GM18517 (cell line): ENCODE measurements around the gene NELFA.
"Not testable (repeated sequence)": the region's sequence is repeated elsewhere in the genome, so short reads cannot be mapped to it uniquely, and the experiment has no call there.

Experiments
- ATAC-seq: cut with Tn5 transposase; IDR thresholded peaks from one replicate; pipeline ENCODE4 v1.9.1; 2021; ENCODE audit warnings: mild to moderate bottlenecking, moderate library complexity; ENCODE audit not compliant: unreplicated experiment

The NELFA gene

DNA sequence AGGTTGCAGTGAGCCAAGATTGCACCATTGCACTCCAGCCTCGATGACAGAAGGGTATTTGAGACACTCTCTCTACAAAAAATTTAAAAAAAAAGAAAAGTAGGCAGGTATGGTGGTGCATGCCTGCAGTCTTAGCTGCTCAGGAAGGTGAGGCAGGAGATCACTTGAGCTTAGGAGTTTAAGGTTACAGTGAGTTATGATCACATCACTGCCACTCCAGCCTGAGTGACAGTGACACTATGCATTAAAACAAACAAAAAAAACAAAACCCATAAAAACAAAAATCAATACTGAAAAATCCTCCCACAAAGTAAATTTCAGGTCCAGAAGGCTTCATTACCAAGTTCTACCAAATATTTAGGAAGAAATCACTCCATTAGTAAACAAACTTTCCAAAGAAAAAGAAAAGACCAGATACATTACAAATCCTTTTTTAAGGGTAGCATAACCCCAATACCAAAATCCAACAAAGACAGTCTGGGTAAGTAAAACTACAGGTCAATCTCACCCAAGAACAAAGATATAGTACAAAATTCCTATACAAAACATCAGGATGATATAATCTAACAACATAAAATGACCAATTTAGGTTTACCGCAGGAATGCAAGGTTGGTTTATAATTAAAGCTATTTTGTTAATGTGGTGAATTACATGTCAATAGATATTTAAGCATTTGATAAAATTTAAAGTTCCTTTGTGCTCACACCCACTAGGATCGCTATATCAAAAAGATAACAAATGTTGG, 11.7 kb downstream of the NELFA start:
- no peak for ATAC-seq

DNA sequence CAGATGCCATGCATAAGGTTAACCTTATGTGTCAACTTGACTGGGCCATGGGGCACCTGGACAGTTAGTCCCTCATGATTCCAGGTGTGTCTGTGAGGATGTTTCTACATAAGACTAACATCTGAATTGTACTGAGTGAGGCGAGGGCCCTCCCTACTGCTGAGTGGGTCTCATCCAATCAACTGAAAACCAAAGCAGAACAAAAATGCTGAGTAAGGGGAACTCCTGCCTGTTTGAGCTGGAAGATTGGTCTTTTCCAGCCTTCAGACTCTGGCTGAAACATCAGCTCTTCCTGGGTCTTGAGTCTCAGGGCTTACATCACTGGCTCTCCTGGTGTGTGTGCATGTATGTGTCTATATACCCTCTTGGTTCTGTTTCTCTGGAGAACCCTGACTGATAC, 13.8 kb downstream of the NELFA start:
- no peak for ATAC-seq

DNA sequence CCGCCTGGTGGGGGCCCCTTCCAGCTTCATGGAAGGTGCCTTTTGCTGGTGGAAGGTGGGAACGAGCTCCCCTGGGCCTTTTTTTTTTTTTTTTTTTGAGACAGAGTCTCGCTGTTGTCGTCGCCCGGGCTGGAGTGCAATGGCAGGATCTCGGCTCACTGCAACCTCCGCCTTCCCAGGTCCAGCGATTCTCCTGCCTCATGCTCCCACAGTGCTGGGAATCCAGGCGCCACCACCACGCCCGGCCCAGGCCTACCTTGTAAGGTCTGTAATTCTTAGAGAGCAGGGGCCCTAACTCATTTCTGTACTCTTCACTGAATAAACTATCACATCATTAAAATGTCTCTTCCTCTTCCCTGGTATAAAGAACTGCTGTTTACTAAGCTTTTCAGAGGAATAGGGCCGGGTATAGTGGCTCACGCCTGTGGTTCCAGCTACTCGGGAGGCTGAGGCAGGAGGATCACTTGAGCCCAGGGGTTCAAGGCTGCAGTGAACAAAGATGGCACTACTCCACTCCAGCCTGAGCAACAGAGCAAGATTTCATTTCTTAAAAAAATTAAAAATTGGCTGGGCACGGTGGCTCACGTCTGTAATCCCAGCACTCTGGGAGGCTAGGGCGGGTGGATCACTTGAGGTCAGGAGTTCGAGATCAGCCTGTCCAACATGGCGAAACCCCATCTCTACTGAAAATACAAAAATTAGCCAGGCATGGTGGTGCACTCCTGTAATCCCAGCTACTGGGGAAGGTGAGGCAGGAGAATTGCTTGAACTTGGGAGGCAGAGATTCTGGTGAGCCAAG, 14.9 kb downstream of the NELFA start:
- not testable (repeated sequence) for ATAC-seq

DNA sequence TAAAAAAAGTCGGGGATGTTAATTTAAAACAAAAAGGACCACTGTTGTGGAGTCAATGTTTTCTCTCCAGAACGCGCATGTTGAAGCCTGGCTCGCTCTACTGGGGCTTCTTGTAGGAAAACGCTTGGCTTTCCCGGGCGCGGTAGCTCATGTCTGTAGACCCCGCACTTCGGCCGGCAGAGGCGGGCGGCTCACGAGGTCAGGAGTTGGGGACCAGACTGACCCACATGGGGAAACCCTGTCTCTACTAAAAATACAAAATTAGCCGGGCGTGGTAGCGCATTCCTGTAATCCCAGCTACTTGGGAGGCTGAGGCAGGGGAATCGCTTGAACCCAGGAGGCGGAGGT, 15.6 kb downstream of the NELFA start:
- ATAC-seq, result no peak

DNA sequence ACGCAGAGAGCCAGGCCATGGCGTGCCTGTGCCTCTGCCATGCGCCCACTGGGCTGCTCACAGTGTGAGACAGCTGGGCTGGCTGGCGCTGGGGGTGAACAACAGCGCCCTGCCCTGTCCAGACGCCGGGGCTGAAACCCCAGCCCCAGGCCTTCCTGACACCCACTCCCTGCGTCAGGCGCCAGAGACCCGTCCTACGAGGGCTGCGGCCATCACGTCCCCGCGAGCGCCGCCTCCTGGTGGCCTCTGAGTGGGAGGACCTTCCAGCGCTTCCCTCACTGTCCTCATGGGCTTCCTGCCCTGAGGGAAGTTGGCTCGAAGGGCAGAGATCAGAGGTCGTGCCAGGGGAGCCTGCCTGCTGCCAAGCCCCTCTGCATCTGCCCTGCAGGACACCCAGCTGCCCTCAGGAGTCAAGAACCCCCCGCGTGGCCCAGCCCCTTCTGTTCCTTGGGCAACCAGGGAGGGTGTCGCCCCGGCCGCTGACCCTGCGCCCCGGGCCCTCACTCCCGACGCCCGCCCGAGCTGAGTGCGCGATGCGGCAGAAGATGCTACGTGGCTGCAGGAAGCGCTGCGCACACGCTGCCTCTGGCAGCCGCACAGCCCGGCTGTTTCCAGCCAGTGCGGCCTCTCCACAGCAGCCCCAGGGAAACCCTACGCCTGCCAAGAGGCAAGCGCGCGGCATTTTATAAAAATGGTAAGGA, 16.2 kb downstream of the NELFA start:
- no peak for ATAC-seq

DNA sequence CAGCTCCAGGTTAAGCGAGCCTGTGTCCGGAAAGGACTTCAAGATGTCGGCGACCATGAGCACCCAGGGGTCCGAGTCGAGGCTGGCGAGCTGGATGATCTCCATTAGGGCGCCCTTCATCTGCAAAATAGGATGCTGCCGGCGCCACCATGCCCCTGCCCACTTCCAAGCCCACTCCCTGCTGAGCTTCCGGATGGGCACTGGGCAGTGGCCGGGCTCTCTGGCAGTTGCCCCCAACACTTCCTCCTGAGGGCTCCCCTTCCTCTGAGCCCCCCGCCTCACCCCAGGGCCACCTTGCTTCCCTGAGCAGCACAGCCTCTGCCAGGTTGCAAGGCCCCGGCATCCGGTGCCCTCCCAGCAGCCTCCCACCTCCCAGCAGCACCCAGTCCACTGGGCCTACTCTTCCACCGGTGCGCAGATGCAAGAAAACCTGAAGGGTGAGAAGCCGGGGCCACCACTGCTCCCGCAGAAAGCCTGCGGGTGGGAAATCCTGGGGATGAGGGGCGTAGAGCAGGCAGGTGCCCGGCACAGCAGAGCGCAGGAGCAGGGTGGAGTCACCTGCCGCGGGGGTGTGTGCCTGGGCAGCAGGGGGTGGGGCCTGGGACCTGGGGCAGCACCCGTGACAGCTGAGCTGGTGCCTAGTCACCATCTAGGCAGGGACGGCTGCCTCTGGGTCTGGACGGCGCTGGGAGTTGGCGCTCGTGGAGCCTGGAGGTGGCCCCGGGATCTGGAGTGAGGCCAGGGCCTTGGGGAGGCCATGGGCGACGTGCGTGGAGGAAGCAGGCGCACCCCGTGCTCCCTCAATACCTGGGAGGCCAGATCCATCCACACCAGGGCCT, 17.0 kb downstream of the NELFA start:
- ATAC-seq, result no peak

DNA sequence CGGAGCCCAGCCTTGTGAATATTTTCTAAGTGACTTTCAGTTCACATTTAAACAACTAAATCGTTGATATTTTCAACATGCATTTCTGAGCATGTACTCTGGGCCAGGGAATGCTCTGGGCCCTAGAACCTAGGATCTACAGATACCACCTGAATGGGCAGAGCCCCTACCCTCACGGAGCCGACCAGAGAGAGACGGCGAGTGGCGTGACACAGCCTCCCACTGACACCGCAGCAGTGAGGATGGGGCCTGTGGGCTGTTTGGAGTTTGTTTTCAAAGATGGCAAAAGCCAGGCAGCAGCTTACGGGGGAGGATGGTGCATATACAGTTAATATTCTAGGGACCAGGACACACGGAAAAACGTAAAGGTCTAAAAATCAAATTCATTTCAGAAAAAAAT, 17.7 kb downstream of the NELFA start:
- ATAC-seq, result no peak

GRCh38 chr4:1990676-1991075, 18.1 kb downstream of the NELFA start:
- ATAC-seq, result no peak

GRCh38 chr4:1990348-1990645, 18.5 kb downstream of the NELFA start:
- no peak for ATAC-seq

GRCh38 chr4:1989533-1990347, 19.0 kb downstream of the NELFA start:
- ATAC-seq, result no peak

DNA sequence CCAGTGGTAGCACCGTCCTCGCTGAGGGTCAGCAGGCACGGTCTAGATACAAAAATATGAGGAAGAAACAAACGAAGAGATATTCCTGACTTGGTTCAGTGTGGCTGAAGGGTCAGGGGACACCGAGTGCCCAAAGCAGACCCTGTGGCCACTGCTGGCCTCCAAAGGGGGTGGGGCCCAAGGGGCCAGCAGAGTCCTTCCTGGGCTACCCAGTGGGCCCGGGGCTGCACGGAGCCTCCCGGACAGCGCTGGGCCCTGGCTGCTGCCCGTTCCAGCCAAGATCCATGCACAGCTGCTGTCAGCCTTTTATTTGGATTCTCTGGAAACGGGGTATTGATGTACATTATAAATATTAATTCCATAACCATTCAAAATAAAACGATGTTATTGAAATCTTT, 20.4 kb downstream of the NELFA start:
- ATAC-seq, result no peak

- no peak for ATAC-seq
Measured at GRCh38 chr4:1987721-1988326, 20.9 kb downstream of the NELFA start.

DNA sequence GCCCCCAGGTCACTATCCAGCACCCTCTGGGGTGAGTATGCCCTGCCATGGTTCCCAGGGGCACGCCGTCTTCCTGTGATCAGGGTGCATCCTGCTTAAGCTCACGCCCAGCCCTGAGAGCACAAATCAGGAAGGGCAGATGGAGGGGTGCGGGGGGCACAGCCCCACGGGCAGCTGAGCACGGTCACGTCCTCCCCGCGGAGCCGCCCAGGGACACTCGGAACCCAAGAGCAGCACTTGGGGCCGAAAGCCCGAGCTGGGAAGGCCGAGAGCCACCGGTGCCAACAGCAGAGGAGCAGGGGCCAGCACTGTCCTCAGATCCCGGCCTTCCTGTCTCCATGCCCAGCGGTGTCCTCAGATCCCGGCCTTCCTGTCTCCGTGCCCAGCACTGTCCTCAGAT, 21.5 kb downstream of the NELFA start:
- ATAC-seq, result no peak

DNA sequence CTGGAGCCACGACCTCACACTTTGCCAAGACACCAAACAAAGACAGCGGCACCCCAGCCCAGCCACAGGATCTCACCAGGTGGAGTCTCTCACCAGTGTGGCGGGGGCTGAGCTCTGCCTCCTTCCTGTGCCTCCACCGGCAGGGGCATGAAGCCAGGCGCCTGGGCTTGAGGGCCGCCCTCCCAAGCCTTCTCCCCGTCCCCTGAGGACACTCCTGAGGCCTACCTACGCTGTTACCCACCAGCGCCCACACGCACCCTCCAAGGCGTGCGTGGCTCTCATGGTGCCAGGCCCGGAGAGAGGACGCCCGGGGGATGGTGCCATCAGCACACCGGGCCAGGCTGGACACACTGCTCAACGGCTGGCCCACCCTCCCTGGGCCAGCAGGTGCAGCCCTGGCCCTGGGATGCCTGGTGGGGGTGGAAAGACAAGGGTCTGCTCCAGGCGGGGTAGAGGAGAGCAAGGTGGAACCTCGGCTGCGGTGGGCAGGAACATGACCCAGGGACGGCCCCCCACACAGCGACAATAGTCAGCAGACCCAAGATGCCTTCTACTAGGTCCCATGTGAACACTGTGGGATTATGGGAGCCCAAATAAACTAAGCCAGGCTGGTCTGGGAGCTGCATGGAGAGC, 22.1 kb downstream of the NELFA start:
- no peak for ATAC-seq

DNA sequence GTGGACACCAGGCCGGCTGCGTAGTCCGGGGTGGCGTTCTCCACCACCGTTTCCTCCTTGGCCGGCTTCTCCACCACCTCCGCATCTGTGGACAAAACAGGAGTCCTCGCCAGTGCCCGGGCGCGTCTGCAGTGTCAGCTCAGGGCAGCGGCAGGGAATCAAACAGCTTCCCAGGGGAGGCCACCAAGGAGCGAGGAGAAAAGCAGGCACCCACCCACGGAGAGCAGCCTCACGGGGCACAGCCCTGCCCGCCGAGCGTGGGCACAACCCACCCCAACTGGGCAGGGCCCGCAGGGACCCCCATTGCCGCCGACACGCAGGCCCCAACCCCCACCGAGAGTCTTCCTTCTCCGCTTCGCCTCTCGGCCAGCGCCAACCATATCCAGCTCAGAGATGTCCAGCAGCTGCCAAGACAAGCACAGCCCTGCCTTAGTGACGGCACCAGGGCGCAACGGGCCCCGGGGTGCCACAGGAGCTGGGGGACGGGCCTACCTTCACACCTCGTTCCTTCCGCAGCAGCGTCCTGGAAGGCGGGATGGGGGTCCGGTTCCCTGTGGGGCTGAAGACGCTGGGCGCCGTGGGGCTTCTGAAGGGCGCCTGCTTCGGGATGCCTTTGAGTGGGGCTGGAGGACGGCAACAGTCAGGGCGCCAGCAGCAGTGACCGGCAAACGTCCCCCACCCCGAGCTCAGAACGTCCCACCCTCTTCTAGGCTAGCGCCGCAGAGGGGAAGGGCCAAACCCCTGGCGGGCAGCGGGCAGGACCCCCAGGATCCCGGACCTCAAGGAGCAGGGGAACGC, 22.8 kb downstream of the NELFA start:
- no peak for ATAC-seq

DNA sequence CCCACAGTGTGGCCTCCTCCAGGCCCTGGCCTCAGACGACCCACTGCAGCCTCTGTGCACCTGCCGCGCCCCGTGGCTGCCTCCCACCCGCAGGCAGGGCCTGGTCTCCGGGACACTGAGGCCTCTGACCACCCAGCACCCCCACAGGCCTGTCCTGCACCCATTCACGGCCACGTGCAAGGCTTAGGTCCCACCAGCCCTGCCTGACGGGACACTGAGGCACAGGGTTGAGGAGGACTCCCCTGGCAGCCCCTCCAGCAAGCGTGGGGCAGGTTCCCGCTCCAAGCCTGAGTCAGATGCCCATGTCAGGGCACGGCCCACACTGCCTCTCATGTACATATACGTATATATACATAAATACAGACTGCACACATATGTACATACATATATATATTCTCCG, 23.5 kb downstream of the NELFA start:
- no peak for ATAC-seq

GRCh38 chr4:1984406-1985191, 24.2 kb downstream of the NELFA start:
- no peak for ATAC-seq

DNA sequence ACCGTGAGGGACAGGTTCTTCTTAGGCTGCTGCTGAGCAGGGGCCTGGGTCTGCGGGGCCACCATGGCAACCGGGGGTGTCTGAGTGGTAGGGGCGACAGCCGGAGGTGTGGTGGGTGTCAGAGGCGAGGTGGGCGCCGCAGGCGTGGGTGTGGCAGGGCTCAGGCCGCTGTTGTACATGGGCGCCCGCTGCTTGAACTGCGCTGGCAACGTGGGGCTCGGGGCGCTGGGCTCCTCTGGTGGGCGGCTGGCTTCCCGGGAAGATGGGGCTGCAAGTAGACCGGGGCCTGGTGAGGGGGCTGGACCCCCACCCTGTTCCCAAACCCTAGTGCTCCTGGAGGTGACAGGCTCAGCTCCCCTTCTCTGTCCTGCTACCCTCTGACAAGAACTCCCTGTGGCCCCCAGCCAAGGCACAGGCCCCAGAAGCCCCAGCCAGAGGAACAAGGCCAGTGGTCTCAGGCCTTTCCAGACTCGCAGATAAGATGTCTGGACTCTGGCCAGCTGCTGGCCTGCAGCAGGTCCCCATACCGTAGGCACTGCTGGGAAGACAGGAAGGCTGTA, 24.8 kb downstream of the NELFA start:
- no peak for ATAC-seq
